GM13977 (cell line): ENCODE data around the gene HAUS6.
"Not testable (repeated sequence)": the region's sequence is repeated elsewhere in the genome, so short reads cannot be mapped to it uniquely, and the experiment has no call there.

Source experiments
- DNase-seq: peaks from one replicate; pipeline ENCODE4 v3.0.0; 2012; ENCODE audit warnings: low spot score
- in situ Hi-C: fragments of 300-500 bp; cut with MboI; formaldehyde crosslinking; loops from one replicate; pipeline ENCODE4 v1.12.0; 2022; ENCODE audit warnings: low sequenced_read_pairs, low pct_unique_long_range_greater_than_20kb, mixed read lengths, inconsistent platforms; ENCODE audit not compliant: unreplicated experiment
- TF ChIP-seq, protein P1 (sequence below): IDR thresholded peaks from 2 replicates; pipeline ENCODE4 v1.5.1; 2012; ENCODE audit warnings: mild to moderate bottlenecking, control low read depth; ENCODE audit not compliant: insufficient read depth; ENCODE audit errors: extremely low read depth, missing control alignments

HAUS6 gene

DNA sequence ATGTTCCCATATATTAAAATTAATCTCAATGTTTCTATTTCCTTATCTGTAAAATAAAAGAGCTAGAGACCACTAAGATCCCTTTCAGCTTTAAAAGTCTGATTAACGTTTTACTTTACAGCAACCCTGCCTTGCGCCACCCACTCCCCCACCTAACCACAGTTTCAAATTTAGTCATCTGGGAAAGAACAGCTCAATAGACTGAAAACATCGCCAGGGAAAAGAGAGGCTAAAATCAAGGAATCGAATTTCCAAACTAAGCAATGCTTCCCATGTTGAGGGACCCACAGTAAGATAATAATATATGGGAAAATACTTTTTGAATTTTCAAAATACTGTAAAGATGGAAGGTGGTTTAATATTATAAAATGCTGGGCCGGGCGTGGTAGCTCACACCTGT is 76.3 kb downstream of the HAUS6 start:
- no peak for DNase-seq
- TF ChIP-seq, protein P1, sequence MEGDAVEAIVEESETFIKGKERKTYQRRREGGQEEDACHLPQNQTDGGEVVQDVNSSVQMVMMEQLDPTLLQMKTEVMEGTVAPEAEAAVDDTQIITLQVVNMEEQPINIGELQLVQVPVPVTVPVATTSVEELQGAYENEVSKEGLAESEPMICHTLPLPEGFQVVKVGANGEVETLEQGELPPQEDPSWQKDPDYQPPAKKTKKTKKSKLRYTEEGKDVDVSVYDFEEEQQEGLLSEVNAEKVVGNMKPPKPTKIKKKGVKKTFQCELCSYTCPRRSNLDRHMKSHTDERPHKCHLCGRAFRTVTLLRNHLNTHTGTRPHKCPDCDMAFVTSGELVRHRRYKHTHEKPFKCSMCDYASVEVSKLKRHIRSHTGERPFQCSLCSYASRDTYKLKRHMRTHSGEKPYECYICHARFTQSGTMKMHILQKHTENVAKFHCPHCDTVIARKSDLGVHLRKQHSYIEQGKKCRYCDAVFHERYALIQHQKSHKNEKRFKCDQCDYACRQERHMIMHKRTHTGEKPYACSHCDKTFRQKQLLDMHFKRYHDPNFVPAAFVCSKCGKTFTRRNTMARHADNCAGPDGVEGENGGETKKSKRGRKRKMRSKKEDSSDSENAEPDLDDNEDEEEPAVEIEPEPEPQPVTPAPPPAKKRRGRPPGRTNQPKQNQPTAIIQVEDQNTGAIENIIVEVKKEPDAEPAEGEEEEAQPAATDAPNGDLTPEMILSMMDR, result no peak
- in situ Hi-C loops, result loop anchor here (25.0 kb wide), 1 partner anchor 764 kb away; no protein-coding TSS in a partner anchor

DNA sequence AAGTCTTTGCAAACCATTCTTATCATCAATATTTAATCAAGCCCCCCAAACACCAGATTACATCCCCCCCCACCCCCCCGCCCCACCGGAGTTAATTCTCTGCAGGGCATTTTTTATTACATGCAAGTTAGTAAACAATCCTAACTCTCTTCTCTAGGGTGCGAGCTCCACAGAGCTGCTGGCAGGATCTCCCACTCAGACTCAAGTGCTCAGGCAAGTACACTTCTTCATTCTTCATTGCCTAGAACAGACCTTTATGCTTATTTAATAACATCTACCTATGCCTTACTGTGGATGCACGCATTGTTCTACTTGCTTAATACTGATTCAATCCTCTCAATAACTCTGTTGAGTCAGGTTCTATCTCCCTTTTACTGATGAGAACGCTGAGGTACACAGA is 79.6 kb downstream of the HAUS6 start:
- in situ Hi-C loops, result no loop called here
- TF ChIP-seq, protein P1, result no peak
- no peak for DNase-seq

DNA sequence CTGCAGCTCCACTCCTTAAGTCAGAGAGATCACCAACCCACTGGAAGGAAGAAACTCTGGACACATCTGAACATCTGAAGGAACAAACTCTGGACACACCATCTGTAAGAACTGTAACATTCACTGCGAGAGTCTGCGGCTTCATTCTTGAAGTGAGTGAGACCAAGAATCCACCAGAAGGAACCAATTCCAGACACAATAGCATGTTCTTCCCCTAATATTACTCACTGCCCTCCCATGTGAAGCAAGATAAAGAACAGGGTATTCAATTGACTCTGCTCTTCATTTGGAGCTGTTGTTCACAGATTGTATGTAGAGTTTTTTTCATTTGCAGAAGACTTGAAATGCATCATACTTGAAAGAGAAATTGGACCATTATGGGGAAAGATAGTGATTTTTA is 80.5 kb downstream of the HAUS6 start:
- TF ChIP-seq, protein P1, result no peak
- in situ Hi-C loops, result no loop called here
- no peak for DNase-seq

DNA sequence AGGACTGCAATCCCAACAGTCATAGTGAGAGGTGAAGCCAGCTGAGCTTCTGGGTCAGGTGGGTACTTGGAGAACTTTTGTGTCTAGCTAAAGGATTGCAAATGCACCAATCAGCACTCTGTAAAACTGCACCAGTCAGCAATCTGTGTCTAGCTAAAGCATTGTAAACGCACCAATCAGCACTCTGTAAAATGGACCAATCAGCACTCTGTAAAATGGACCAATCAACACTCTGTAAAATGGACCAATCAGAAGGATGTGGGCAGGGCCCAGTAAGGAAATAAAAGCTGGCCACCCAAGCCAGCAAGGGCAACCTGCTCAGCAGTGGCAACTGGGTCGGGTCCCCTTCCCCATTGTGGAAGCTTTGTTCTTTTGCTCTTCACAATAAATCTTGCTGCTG is 81.1 kb downstream of the HAUS6 start:
- in situ Hi-C loops, DNase-seq: not testable (repeated sequence)

DNA sequence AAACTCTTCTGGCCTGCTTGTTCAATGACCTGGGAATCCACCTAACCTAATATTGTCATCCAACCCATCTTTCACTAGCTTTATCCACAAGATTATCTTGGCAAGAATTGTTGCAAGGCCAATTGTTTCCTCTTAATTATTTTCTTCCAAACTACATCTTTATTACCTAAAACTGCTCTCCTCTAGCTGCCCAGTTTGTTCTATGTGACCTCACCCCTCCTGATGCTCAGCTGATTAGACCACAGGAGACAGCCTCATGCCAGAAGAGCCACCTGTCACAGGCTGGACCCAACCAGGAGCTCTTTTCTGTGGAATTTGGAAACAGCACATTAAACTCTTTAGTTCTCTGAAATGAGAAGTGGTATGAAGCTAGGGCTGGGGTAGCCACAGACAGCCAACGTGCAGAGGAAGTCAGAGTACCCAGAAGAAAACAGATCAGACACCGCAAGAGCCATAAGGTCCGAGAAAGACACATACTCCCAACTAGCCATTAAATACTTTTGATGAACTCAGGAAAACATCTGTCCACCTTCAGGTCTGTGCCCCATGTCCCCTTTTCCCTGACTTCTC is 81.7 kb downstream of the HAUS6 start:
- no peak for DNase-seq
- in situ Hi-C loops, result no loop called here

DNA sequence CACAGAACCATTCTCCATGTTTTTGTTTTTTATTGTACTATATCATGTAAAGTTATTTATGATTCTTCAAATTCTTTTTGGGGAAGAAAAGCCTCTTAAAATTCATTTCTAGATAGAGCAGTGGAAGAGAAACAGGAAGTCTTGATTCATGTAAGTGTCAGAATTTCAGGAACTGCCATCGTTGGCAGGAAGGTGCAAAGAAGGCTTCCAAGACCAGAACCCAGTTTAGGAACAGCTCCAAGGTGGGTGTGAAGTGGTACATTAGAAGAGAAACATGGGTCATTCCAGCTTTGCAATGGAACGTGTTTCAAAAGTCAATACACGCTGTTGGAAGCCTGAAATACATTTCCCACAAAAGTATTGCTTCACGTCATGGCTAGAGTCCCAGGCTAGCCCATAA is 84.5 kb downstream of the HAUS6 start:
- DNase-seq, result no peak
- in situ Hi-C loops, result no loop called here
- TF ChIP-seq, protein P1, result no peak

More for the DNA sequence above, 81.7 kb downstream of the HAUS6 start:
- TF ChIP-seq, protein P1, result no peak

DNA sequence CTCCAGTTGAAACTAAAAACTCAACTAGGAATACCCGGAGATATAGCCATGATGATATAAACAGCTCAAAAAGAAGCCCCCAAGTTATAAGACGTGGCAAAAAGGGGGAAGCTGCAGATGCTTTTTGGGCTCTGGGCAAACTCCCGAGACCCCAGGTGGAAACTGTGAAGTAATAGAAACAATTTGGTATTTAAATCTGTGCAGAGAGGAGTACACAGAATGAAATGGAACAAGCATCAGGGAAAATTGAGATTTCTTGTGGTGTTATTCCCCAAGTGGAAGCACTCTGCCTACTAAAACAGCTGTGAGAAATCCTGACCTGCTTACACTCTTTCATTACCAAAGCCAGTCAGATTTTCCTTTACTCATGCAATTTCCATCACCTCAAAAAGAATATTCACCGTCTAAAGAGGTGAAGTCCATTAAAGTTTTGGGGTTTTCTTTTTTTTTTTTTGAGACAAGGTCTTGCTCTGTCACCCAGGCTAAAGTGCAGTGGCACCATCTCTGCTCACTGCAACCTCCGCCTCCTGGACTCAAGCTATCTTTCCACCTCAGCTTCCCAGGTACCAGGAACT is 93.2 kb downstream of the HAUS6 start:
- in situ Hi-C loops, result no loop called here
- TF ChIP-seq, protein P1, result no peak
- no peak for DNase-seq
